ENCODE data around the gene EDRF1.

DNA sequence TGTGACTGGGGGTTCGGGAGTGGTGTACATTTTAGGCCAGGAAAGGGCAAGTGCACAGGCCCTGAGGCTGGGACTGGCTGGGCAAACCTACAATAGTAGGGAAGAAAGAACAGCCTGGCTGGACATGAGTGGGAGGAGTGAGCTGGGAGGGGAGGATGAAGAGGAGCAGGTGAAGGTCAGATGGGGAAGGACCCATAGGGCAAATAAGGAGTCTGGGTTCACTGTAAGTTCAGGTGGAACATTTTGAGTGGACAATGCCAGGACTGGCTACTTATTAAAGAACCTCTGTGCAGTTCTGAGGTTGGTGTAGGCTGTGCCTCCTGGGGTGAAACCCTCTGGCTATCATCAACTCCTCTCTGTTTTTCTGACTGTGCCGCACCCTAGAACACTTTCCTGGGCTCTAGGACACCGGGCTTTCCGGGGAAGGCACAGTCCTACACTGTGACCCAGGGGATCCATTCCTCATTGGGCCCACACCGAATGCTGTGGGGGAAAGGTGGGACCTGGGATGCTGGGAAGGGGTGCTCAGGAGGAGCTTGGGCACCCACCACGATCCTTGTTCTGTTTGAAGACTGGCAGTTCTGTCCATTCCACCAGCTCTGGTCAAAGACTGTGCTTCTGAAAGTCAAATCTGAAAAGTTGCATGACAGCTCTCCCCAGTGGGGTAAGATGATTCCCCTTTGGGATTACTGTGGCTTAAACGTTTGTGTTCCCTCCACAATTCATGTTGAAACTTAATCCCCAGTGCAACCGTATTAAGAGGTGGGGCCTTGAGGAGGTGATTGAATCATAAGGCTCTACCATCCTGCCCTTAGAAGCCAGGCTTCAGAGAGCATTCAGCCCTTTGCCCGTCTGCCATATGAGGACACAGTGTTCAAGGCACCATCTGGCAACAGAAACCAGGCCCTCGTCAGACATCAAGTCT lies 60.2 kb downstream of the EDRF1 start:
- TF ChIP-seq, protein P1, sequence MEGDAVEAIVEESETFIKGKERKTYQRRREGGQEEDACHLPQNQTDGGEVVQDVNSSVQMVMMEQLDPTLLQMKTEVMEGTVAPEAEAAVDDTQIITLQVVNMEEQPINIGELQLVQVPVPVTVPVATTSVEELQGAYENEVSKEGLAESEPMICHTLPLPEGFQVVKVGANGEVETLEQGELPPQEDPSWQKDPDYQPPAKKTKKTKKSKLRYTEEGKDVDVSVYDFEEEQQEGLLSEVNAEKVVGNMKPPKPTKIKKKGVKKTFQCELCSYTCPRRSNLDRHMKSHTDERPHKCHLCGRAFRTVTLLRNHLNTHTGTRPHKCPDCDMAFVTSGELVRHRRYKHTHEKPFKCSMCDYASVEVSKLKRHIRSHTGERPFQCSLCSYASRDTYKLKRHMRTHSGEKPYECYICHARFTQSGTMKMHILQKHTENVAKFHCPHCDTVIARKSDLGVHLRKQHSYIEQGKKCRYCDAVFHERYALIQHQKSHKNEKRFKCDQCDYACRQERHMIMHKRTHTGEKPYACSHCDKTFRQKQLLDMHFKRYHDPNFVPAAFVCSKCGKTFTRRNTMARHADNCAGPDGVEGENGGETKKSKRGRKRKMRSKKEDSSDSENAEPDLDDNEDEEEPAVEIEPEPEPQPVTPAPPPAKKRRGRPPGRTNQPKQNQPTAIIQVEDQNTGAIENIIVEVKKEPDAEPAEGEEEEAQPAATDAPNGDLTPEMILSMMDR (IDR thresholded peaks at IDR 0.05; ENCODE audit: low read depth, low read length, poor library complexity, severe bottlenecking) = no peak
- TF ChIP-seq EZH2phosphoT487 (IDR thresholded peaks at IDR 0.05; ENCODE audit: borderline replicate concordance, low read length) = no peak

All from DOHH2 (cell line).